Fibroblast of pulmonary artery (primary cell): ENCODE measurements around the gene C16orf86.

Source experiments
- DNase-seq: peaks from one replicate; pipeline ENCODE4 v3.0.0-alpha.2; 2010; ENCODE audit warnings: low read depth
- H3K4me3 ChIP-seq: replicated peaks from 2 replicates; pipeline ENCODE4 v1.5.1; 2011; ENCODE audit warnings: low read depth, mild to moderate bottlenecking, control low read depth, low read length, moderate library complexity
- CTCF ChIP-seq: IDR thresholded peaks from 2 replicates; pipeline ENCODE4 v1.5.1; 2011; ENCODE audit warnings: mild to moderate bottlenecking, control low read depth, low read length, inconsistent platforms; ENCODE audit errors: missing control alignments

C16orf86 gene

GRCh38 chr16:67663151-67663876 lies 3.3 kb upstream of the C16orf86 start:
- no peak for DNase-seq
- TF ChIP-seq CTCF = peak; percentile 23
- no peak overlapping the region for H3K4me3 ChIP-seq

- no peak overlapping the region for H3K4me3 ChIP-seq
- TF ChIP-seq CTCF = no peak
- DNase-seq = no peak
Observed at GRCh38 chr16:67663877-67664222, 2.8 kb upstream of the C16orf86 start.

- no peak for TF ChIP-seq CTCF
- no peak for DNase-seq
- no peak overlapping the region for H3K4me3 ChIP-seq
Observed at GRCh38 chr16:67664258-67664657, 2.4 kb upstream of the C16orf86 start.

- TF ChIP-seq CTCF = no peak
- DNase-seq = no peak
- no peak overlapping the region for H3K4me3 ChIP-seq
Observed at GRCh38 chr16:67664871-67665270, 1.7 kb upstream of the C16orf86 start.

- no peak for TF ChIP-seq CTCF
- peak overlapping the region; percentile 63 for H3K4me3 ChIP-seq
- DNase-seq = no peak
Observed at GRCh38 chr16:67665598-67665997, 1.0 kb upstream of the C16orf86 start.

- peak overlapping the region; percentile 63 for H3K4me3 ChIP-seq
- DNase-seq = peak; percentile 39
- TF ChIP-seq CTCF = no peak
Observed at GRCh38 chr16:67666032-67666551, 522 bp upstream of the C16orf86 start.

- TF ChIP-seq CTCF = no peak
- H3K4me3 ChIP-seq = peak overlapping the region; percentile 63
- DNase-seq = no peak
Observed at GRCh38 chr16:67667453-67667816, 821 bp downstream of the C16orf86 start.
